Astrocyte (in vitro differentiated cells and primary cell): Measurements from ENCODE around the gene SULF2.

Source experiments
- CTCF ChIP-seq: IDR thresholded peaks from 2 replicates; pipeline ENCODE4 v1.5.1; 2011; ENCODE audit warnings: low read depth, mild to moderate bottlenecking, inconsistent platforms, low read length, moderate library complexity; ENCODE audit not compliant: insufficient read depth
- EZH2 ChIP-seq: IDR thresholded peaks from 2 replicates; pipeline ENCODE4 v1.6.1; 2012; ENCODE audit warnings: mild to moderate bottlenecking, low read length, inconsistent platforms; ENCODE audit not compliant: insufficient read depth

GRCh38 chr20:47729472-47729871, 55.8 kb downstream of the SULF2 start:
- no peak for TF ChIP-seq CTCF
- no peak for TF ChIP-seq EZH2
